DMS114 treated with DMSO at 0.1 percent for 48 hours (cell line): ENCODE results near the gene RASSF4.

Experiments
- DNase-seq: peaks from one replicate; lab custom pipeline; 2025; ENCODE audit not compliant: unreplicated experiment; lab: John Stamatoyannopoulos, UW

Gene RASSF4

DNA sequence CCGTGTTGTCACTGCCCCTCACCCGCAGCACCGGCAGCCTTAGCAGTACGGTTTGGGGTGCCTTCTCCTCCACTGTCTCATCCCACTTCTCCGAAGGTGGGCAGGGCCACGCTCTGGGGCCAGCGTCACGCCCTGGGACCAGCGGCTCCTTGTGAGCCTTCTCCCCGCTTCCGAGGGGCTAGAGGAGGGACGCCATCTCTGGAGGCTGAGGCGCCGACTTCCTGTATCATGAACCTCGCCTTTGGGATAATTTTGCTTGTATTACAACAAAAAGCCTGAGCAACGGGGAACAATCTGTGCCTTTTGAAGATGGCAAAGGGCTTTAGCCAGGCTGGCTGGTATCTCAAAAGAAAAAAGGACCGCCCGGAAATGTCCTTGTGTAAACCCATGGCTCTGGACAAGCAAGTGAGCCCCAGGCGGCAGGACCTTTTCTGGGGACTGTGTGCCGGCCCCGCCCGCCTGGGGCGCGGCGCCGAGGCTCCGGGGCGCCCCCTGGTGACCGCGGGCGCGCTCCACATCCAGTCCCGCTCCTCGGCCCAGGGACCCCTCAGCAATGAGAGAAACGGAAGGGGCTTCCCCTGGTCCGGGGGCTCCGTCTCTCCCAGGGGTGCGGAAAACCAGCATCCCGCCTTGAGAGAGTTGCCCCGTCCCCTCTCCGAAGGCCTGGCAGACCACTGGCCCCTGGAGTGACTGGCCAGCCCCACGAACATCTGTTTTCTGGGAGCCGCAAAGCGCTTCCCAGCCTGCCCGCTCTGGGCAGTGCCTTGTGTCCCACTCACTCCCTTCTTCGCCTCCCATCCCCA is 15.2 kb downstream of the RASSF4 start:
- no peak for DNase-seq

DNA sequence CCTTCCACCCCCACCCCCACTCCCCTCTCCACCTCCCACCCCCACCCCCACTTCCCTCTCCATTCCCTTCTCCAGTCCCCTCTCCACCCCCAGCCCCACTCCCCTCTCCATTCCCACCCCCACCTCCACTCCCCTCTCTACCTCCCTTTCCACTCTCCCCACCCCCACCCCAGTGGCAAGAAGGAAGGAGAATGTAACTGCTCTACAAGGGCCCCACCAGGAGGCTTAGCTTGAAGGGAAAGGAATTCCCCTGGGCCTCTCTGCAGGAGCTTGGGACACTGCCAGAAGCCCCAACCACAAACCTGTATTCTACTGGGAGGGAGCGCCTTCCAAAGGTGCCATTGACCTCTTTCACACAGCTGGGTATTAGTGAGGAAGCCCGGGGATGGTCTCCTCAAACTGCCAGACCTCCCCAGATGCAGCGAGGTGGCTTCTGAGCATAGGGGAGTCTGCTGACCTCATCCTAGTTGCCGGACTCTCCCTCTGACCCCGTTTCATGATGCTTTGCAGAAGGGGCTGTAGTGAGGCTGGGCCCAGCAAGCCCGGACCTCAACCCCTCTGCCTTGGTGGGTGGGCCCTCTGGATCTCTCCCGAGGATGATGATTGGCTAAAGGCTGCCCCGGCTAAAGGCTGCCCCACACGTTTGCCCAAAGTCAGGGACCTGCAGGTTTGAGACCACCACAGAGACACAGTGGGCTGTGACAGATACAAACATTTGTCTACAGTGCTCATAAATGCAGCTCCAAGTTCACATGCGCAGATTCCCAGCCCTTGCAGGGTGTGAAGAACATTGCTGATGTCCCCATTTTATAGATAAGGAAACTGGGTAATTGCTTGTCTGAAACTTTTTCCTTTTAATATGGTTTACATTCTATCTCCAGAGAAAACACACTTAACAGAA is 16.1 kb downstream of the RASSF4 start:
- DNase-seq: no peak

DNA sequence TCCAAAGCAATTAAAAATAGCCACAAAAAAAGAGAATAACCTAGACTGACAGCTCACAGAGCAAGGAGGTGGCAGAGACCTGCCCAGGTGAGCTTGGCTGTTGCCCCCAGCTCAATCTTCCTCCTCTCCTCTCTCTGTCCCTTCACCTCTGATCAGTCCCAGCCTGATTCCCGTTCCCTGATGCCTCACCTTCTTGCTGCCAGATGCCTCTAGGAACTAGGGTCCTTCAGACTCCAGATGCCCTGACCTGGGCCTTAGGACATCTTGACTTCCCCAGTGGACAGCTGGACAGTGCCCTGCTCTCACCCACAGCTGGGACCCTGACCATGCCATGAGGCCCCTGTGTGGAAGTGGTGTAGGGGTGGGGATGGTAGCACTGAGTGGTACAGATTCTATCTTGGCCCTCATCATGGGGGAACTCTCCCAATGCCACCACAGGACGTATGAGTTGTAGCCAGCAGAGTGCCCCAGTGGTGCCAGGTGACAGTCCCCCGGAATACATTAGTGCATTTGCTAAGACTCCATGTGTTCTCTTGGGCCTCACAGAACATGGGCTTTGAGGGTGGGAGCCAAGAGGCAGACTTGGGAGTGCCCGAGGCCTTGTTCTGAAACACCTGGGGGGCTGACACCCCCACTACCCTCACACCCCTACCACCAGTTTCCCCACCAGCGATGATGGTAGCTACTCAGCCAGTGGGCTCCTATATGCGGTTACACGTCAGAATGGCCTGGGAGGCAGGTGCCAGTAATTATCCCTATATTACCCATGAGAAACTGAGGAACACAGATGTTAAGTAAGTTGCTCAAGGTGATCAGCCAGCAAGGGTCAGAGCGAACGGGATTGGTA is 17.0 kb downstream of the RASSF4 start:
- no peak for DNase-seq

DNA sequence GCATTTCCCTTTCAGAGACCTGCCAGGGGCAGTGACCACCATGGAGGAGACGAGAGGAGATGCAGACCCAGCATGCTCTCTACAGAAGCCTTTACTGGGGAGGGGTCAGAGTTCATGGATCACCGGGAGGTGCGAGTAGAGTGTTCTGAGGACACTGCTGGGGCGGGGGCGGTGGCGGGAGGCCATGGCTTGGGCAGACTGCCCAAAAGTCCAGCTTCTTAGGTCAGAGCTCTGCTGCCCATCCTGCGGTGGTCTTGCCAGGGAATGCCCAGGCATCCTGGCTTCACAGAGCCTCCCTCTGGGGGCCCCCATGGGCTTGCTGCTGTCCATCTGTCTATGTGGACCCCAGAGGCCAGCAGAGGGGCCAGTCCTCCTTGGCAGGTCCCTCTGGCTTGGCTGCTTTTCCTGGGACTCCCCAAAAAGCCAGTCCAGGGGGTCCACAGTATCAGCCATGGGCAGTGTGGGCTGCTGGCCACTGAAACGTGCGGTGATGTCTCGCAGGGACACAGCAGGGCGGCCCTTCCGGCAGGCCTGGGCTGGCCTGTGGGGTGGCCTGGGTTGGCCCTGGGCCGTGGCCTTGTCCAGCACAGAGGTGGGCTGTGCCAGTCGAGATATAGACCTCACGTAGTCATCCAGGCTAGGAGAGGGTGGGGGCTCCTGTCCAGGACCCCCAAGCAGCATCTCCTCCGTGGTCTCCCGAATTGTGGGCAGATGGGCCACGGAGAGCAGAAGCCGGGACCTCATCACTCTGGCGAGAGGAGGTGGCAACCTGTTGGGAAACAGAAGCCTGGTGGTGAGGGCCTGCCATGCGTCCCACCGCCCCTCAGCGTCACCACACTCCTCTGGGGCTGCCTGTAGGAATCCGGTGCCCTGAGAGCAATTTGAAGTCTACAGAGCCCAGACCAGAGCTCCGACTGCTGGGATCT is 17.9 kb downstream of the RASSF4 start:
- DNase-seq: no peak

DNA sequence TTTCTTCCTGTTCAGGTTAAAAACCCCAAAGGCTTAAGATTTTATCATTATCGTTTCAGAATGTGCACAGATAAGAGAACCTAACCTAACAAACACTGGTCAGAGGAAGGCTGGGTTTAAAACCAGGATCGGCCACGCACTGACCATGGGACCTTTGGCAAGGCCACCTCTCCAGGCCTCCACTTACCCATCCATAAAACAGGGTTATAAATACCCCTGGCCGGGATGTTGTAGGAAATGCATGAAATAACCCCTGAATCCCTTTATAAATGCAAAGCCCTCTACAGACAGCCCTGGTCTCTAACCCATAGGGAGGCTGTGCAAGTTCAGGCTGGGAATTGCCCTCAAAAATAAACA is 18.6 kb downstream of the RASSF4 start:
- no peak for DNase-seq

DNA sequence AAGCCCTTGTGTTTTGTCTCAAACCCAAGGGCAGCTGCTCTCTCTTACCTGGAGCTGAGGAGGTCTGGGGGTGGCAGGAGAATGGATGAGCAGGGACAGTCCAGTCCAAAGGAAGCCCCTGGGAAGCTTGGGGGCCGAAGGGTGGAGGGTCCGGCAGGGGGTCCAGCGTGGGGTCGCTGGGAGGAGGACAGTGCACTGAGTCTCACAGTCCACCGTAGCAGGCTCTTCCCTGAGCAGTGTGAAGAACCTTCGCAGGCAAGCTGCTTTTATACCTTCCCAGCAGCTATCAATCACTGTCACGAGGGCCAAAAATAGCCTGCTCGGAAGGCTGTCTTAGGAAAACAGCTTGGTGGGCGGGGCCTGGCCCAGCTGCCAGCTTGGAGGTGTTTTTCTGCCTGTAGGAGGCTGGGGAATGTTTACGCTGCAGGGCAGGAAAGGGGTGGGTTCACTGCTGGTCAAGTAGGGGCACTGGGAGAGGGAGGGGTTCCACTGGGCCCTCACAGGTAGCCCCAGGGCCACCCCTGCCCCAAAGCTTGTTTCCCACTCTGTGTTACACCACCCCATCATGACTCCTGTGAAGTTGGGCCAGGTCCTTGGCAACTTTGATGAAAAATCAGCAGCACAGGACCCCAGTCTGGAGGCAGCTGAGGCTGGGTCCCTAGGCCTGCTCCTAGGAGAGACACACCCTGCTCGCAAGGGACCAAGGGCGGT is 19.1 kb downstream of the RASSF4 start, which contains the start of gene DEPP1:
TSS of gene DEPP1 (minus strand) at position 240 of the 711 bp plus-strand sequence. CDS start 779 bp downstream, outside the sequence.
- no peak for DNase-seq

DNA sequence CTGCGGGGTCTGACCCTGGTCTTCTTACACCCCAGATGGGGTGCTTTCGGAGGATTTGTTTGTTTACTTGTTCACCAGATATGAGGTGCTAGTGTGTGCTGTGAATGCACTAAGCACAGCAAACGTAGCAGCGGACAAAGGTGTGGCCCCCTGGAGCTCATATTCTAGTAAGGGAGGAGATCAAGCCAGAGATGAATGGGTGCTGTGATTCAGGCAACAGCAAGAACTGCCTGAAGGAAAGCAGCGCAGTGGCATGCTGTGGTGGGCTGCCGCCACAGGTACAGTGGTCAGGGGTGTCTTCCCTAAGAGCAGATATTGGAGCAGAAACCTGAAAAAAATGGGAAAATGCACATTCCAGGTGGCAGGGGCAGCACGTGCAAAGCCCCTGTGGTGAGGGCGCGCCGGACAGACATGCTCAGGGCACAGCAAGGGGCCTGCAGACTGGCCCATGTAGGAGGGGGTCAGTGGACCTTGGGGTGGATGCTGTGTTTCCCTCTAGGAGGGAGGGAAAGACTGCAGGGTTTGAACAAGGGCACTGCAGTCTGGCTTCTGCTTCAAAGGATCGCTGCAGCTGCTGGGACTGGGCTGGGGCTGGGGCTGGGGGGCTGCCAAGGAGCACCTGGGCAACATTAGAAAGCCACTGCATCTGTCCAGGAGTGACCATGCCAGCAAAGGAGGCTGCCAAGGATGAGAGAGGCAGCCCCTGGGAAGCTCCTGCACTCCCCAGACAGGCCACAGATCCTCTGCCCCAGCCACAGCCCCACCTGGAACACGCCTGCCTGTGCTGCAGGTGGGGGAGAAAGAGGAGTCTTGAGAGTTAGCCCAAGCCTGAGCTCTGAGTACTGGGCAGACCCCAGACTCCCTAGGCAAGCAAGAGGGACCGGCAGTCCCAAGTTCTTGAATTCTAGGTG is 19.9 kb downstream of the RASSF4 start:
- DNase-seq: no peak

DNA sequence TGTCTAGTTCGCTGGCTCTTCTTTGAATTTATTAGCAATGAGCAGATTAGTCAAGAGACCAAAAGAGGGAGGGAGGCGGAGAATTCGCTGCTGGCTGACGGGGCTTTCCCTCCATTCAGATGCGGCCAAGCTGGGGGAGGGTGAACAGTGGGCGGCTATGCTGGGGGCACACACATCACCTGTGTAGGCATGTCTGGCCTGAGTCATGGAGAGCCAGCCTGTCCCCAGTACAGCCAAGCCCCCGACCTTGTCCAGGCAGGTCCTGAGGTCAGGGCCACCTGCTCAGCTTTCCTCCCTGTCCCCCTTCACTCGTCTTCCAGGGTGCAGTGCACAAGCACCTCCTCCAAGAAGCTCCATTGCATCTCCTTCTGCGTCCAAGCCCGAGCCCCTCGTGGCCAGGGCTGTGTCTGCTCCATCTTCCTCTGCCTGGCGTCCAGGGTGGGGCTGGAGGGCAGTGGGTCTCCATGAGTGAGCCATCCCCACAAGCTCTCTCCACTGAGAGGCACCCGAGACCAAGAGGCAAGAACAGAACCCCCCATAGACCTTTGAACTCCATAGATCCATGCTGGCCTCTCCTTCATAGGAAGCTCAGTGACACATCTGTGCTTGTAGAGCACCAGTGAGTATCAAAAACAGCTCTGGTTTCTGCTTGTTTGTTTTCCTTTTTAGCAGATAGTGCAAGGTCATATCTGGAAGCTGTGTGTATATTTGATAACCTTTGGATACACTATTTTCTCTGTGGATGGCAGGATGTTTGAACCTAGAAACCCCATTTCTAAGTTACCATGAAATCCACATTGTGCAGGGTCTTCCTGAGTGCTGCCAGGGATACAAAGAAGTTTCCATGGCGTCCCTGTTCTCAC is 20.9 kb downstream of the RASSF4 start:
- no peak for DNase-seq

DNA sequence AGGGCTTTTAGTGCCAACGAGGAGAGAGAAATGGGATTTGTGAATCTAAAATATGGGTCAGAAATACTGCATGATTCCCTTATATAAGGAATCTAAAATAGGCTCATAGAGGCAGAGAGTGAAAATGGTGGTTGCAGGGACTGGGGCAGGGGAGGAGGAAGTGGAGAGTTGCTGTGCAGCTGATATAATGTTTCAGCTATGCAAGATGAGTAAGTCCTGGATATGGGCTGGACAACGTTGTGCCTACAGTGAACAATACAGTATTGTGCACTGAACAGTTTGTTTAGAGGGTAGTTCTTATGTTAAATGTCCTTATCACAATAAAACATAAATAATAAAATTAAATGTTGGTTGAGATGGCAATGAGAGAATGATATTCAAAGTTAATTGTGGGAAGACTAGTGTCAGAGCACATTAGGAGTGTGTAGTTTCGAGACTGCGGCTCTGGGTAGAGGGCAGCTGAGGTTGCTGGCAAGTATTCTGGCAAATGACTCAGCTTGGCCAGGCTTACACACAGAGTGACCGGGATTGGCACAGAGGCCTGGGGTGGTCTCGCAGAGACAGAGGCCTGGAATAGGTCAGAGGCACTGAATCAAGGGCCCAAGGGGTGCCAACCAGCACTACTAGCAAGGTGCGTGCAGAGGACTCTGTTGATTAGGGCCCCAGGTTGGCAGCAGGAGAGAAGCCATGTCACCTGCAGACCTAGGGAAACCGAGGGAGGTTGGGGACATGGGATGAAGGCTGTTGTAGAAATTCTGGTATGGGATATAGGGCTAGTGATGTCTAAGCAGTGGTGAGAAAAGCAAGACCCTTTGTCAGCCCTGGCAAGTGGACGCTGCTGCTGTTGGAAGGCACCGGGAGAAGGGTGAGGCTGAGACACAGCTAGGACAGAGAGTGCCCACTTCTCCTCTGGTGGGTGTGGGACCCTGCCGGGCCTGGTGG is 21.8 kb downstream of the RASSF4 start:
- DNase-seq: no peak

DNA sequence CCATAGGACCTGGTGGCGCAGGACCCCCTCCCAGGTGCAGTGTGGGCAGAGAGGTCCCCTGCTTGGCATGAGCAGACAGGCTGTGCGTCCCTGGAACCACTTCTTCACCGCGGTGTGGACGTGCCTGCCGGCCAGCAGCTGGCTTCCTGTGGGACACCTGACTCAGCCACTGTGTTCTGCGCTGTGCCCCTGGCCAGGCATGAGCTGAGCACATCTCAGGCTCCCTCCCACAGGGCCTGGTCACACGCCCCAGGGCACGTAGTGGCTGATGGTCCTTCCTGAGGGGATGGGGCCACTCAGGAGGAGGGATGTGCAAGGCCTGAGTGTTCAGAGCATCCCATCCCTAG is 22.5 kb downstream of the RASSF4 start:
- no peak for DNase-seq

DNA sequence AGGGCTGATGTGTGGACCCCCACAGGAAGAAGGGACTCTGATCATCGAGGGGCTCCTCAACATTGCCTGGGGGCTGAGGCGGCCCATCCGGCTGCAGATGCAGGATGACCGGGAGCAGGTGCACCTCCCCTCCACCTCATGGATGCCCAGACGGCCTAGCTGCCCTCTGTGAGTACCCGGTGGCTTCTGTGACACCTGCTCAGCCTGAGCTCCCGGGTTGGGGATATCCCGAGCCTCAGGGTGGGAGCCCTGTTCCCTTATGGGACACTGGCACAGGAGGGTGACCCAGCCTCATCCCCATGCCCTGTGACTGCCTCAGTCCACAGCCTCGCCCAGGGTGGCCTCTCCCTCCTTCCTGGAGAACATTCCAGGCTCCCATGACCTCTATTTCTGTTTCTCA is 22.9 kb downstream of the RASSF4 start:
- no peak for DNase-seq

DNA sequence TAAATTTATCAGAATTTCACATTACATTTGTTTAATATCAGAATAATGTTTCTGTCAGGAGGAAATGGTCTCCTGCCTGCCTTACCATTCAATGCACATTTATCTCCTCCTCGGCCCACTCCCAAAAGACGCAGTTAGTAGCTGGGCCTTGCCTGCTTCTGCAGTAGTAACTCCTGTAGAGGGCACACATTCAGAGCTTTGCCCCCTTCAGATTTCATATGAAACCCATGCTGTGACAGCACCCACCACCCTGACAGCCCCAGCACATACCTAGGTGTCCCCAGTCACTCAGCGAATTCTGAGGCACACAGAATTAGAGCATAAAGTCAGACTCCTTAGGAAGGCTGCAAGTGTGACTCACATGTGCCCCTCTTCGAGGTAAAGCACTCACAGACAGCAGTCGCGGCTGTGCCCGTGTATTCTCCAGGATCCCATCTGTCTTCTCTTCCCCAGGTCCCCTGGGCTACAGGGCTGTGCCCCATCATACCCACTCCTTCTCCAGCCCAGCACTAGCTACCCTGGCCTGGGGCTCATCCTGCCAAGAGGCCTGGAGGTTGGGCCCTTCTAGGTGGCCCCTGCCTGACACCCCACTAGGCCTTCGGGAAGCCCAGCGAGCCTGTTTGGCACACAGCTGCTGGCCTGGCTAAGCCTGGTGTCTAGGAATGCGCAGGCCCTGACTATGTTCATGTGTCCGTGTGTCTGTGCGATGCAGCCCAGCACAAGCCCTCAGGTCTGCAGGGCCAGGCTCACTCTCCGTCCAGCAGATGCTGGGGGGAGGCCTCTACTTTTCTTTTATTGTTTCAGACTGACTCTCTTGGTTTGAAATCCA is 23.7 kb downstream of the RASSF4 start:
- no peak for DNase-seq

DNA sequence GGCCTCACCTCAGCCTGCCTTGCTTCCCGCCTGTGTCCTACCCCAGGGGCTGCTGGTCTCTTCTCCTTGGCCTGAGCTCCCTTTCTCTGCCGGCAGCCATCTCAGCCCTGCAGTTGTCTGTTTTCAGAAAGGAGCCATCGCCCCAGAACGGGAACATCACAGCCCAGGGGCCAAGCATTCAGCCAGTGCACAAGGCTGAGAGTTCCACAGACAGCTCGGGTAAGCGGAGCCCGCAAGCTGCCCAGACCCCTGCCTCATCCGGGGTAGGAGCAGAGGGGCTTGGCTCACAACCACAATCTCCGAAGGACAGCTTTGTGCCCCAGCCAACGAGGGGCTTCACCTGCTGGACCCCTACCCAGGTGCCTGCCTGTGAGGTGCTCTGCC is 24.3 kb downstream of the RASSF4 start:
- DNase-seq: no peak

DNA sequence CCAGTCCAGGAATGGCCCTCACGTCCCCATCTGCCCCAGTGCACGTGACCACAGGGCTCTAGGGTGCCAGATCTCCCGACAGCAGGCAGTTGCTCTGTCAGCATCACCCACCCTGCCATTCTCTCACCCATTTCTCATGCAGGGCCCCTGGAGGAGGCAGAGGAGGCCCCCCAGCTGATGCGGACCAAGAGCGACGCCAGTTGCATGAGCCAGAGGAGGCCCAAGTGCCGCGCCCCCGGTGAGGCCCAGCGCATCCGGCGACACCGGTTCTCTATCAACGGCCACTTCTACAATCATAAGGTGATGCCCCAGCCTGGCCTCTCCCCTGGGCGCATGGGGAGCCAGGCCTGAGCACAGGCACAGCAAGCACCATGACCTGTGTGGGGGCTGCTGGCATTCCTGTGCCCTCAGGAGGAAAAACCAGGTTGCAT is 25.1 kb downstream of the RASSF4 start:
- DNase-seq: no peak

DNA sequence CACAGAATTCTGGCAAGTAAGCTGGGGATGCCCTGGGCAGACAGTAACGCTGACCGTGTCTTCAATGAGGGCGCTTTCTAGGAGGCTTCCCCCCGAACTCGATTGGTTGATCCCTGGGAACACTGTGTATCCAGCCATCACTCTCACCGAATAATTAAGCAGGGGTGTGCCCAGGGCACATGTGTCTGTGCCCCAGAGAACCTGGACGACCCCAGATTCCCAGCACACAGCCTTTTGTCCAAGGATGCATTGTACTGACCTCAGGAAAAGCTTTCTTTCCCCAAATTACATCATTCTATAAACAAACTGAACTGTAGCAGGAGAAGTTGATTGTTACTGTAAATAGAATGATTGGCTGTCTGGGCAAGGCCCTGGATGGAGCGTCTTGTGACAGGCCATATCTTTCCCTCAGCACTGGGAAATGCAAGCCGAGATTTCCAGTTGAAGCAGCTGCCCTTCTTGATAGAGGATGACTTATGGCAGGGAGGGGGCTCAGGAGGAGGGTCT is 25.6 kb downstream of the RASSF4 start:
- no peak for DNase-seq
